A549 treated with Hydrocortisone at 1 μM for 4 hours (cell line): ENCODE measurements around the gene RDH11. TPM values are rescaled to one million over a fixed set of nuclear protein-coding genes. Genes with fewer than 3 reads are reported as not detected.

Experiments
- total RNA-seq: library from RNA; stranded (reverse); fragments of 200-300 nt; extraction: Qiagen RNA extraction; gene quantifications from 5 replicates; pipeline ENCODE4 v1.2.3, GENCODE V29; 2022

The RDH11 gene
- 55.2 to 66.1 TPM (median 57.3 TPM) in 5 replicates for total RNA-seq

DNA sequence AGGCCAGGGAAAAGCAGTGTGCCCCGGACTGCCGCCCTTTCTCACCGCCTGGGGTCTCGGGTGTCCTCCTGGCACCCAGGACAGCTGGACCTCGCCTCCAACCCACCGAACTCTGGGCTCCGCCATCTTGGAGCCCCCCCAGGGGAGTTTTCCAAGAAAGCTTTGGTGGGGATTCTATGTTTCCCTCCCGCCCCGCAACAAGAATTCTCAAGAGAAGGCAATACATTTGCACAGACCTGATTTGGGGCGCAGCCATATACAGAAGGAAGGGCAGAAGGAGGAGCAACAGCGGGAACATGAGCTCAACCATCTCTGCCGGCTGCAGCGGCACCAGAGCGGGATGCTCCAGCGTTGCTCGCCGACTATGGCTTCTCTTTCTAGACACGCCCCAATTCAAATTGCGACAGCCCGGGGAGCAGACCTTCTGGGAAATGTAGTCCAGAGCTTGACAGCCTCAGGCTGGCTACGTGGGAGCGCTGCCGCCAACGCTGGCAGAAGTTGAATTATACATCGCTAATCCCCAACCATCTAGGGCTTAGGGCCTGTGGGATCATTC, at the start of gene RDH11:
Gene RDH11 (minus strand): TSS at position 371 of the 556 bp plus-strand sequence. CDS start 61 bp downstream, at position 310.

DNA sequence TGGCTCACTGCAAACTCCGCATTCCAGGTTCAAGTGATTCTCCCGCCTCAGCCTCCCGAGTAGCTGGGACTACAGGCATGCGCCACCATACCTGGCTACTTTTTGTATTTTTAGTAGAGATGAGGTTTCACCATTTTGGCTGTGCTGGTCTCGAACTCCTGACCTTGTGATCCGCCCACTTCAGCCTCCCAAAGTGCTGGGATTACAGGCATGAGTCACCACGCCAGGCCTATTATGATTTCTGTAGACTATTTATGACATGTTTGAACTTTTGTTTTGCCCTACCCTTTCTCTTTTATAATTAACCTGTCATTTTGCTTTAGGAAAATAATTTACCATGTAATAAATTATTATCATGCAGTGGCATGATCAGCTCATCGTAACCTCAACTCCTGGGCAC, 5.9 kb upstream of the RDH11 start, which contains the start of gene RDH12:
Gene RDH12 (plus strand): TSS at position 395 of the 400 bp plus-strand sequence. CDS start 20,757 bp downstream, outside the sequence.

DNA sequence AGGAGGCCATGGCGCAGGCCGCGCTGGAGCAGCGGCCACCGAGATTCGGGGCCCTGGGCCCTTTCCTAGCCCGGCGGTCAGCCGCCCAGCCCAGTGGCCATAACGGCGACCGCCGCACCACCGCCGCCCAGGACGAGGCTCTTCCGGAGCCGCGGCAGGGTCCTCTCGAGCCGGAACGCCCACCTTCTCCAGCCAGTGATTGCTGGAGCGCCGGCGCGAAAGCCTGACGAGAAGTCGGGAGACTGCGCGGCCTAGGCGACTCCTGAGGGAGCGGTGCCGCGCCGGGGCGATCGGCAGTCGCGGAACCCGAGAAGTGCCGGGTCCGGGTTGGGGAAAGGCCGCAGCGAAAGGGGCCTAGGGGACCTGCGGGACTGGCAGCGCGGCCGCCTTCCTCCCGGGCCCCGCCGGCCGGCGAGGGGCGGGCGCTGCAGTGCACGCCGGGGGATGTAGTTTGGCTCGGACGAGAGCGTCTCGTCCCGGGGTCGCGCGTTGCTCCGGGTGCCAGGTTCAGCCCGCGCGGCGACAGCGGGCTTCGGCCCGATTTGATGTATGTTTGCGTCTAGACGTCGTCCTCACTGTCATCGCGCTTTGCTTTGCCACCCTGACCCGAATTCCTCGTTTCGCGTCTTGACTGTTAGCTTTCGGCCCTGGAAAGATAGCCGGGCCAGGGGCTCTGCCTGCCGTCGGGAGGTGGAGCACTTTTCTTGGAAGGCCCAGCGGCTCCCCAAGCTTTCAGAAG, 20.9 kb downstream of the RDH11 start, which contains the start of gene VTI1B:
Gene VTI1B (minus strand): TSS at position 153 of the 739 bp plus-strand sequence. CDS start 143 bp downstream, at position 10.

Other genes starting within 250 kb of the RDH11 start
- 0.13 to 0.40 TPM (median 0.17 TPM) in 5 replicates for gene TMEM229B, start 207.0 kb downstream of the RDH11 start, total RNA-seq
- 3.0 to 3.5 TPM (median 3.2 TPM) in 5 replicates for gene PLEKHH1, start 162.5 kb downstream of the RDH11 start, total RNA-seq
- gene PIGH, start 95.5 kb downstream of the RDH11 start, total RNA-seq = 18.3 to 20.6 TPM (median 19.3 TPM) in 5 replicates
- 1.5 to 2.0 TPM (median 1.9 TPM) in 5 replicates for gene ARG2, start 75.8 kb downstream of the RDH11 start, total RNA-seq
- gene VTI1B, start 21.1 kb downstream of the RDH11 start, total RNA-seq = 71.6 to 90.6 TPM (median 85.9 TPM) in 5 replicates
- 0.05 to 0.14 TPM (median 0.06 TPM) in 3 of 5 replicates, not detected in the others for gene RDH12, start 6.1 kb upstream of the RDH11 start, total RNA-seq
- gene ZFYVE26, start 120.8 kb upstream of the RDH11 start, total RNA-seq = 5.0 to 6.5 TPM (median 5.5 TPM) in 5 replicates
- gene RAD51B, start 124.0 kb upstream of the RDH11 start, total RNA-seq = 4.3 to 6.1 TPM (median 5.2 TPM) in 5 replicates